Measurements from ENCODE around the gene ACAP2. TPM values are rescaled to one million over a fixed set of nuclear protein-coding genes. Genes with fewer than 3 reads are reported as not detected.

The ACAP2 gene
- polyA plus RNA-seq, 1 donor from 2014 or later: 88.7 TPM

DNA sequence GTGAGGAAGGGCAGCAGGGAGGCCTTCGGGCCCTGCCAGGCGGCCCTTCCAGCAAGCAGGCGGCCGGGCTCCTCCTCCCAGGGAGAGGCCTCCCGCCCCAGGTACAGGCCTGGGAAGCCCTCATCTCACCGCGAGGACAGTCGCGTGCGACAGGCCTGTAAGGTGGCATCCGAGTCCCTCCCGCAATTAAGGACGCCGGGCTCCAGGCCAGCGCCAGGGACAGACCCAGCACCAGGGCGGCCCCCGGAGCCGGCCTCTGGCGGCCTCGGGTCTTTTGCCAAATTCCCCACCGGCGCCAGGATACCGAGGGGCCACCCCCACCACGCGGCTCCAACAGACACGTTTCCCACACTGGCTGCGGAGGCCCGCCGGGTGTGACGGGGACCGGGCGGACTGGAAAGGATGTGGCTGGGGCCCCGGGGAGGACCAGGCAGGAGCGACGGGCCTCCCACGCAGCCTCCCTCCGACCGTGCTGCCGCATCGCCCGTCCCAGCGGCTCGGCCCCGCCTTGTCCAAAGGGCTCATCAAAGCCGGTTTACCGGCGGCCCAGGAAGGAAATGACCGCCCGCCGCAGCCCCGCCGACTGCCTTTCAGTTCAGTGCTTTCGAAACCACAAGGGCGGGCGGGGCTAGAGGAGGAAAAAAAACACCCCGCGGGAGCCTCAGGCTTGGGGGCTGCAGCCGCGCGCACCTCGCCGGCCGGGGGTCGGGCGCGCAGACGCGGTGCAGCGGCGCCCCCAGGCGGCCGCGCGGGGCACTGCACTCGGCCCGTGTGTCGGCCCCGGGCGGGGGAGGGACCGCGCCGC, 183.1 kb downstream of the ACAP2 start:
- TF ChIP-seq EP300 (conservative IDR thresholded peaks at IDR 0.05; ENCODE audit: poor library complexity, severe bottlenecking): peak; percentile 43
- no peak for TF ChIP-seq REST (IDR thresholded peaks at IDR 0.05; ENCODE audit: borderline replicate concordance)
- TF ChIP-seq RAD21 (conservative IDR thresholded peaks at IDR 0.05): peak; percentile 98
- peak; percentile 97 for TF ChIP-seq SMC3 (conservative IDR thresholded peaks at IDR 0.05; ENCODE audit: poor library complexity)
- peak; percentile 59 for TF ChIP-seq MXI1 (conservative IDR thresholded peaks at IDR 0.05; ENCODE audit: poor library complexity, severe bottlenecking)
- TF ChIP-seq POLR2AphosphoS5 (IDR thresholded peaks at IDR 0.05): peak; percentile 47
- TF ChIP-seq, protein P1, sequence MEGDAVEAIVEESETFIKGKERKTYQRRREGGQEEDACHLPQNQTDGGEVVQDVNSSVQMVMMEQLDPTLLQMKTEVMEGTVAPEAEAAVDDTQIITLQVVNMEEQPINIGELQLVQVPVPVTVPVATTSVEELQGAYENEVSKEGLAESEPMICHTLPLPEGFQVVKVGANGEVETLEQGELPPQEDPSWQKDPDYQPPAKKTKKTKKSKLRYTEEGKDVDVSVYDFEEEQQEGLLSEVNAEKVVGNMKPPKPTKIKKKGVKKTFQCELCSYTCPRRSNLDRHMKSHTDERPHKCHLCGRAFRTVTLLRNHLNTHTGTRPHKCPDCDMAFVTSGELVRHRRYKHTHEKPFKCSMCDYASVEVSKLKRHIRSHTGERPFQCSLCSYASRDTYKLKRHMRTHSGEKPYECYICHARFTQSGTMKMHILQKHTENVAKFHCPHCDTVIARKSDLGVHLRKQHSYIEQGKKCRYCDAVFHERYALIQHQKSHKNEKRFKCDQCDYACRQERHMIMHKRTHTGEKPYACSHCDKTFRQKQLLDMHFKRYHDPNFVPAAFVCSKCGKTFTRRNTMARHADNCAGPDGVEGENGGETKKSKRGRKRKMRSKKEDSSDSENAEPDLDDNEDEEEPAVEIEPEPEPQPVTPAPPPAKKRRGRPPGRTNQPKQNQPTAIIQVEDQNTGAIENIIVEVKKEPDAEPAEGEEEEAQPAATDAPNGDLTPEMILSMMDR (IDR thresholded peaks at IDR 0.05; ENCODE audit: poor library complexity, severe bottlenecking): peak; percentile 96
- TF ChIP-seq EZH2 (IDR thresholded peaks at IDR 0.05; ENCODE audit: borderline replicate concordance, insufficient read depth, low read length, poor library complexity, severe bottlenecking): no peak
- no peak for TF ChIP-seq TAF1 (IDR thresholded peaks at IDR 0.05; ENCODE audit: low read depth)
- Histone ChIP-seq H3K27me3 (ENCODE audit: insufficient read depth, low read depth, low read length) (no peaks in the 10 kb centered on the region), H3K9ac (ENCODE audit: low read length) (peak overlapping the region; percentile 80), H4K20me1 (ENCODE audit: insufficient read depth) (no peaks in the 10 kb centered on the region), H3K4me2 (ENCODE audit: low read length) (peak overlapping the region; percentile 44), H2AFZ (ENCODE audit: low read depth, low read length) (peak overlapping the region; percentile 51), H3K4me3 (ENCODE audit: low read length) (peak overlapping the region; percentile 78), H3K79me2 (replicated peaks; ENCODE audit: insufficient read depth, low read length) (peaks cover 4% of the 10 kb centered on the region), H3F3A (ENCODE audit: insufficient read depth, low read length, poor library complexity, severe bottlenecking) (no peaks in the 10 kb centered on the region), H3K27ac (ENCODE audit: low read length) (peak overlapping the region; percentile 51), H3K9me2 (ENCODE audit: insufficient read depth, low read length) (no peaks in the 10 kb centered on the region), H3K9me3 (ENCODE audit: low read length) (no peaks in the 10 kb centered on the region), H3K36me3 (ENCODE audit: insufficient read depth, low read length) (no peaks in the 10 kb centered on the region)

DNA sequence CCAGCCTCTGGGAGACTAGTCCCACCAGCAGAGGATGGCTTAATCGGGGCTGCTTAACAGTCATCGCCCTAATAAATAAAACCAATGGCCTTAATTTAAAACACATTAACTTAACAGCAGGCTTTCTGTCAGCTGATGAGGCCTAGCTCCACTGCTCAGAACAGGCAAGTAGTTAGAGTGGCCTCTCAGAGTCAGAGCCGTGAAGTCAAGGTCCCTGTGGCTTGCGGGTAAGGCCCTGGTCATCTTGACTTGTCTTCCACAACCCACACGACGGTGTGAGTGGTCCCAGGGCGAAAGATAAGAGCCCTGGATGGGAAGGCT, 183.7 kb downstream of the ACAP2 start:
- Histone ChIP-seq H3K4me2 (ENCODE audit: low read length) (peak overlapping the region; percentile 44), H3K9ac (ENCODE audit: low read length) (peak overlapping the region; percentile 80), H3K36me3 (ENCODE audit: insufficient read depth, low read length) (no peaks in the 10 kb centered on the region), H3K4me3 (ENCODE audit: low read length) (peak overlapping the region; percentile 78), H3K27me3 (ENCODE audit: insufficient read depth, low read depth, low read length) (no peaks in the 10 kb centered on the region), H4K20me1 (ENCODE audit: insufficient read depth) (no peaks in the 10 kb centered on the region), H3K9me2 (ENCODE audit: insufficient read depth, low read length) (no peaks in the 10 kb centered on the region), H3K79me2 (replicated peaks; ENCODE audit: insufficient read depth, low read length) (peaks cover 4% of the 10 kb centered on the region), H3K9me3 (ENCODE audit: low read length) (no peaks in the 10 kb centered on the region), H3F3A (ENCODE audit: insufficient read depth, low read length, poor library complexity, severe bottlenecking) (no peaks in the 10 kb centered on the region), H3K27ac (ENCODE audit: low read length) (peak overlapping the region; percentile 51), H2AFZ (ENCODE audit: low read depth, low read length) (no peak overlapping the region)
- TF ChIP-seq SMC3 (conservative IDR thresholded peaks at IDR 0.05; ENCODE audit: poor library complexity) (no peak), TAF1 (IDR thresholded peaks at IDR 0.05; ENCODE audit: low read depth) (no peak), RAD21 (conservative IDR thresholded peaks at IDR 0.05) (no peak), MXI1 (conservative IDR thresholded peaks at IDR 0.05; ENCODE audit: poor library complexity, severe bottlenecking) (no peak), EP300 (conservative IDR thresholded peaks at IDR 0.05; ENCODE audit: poor library complexity, severe bottlenecking) (no peak), EZH2 (IDR thresholded peaks at IDR 0.05; ENCODE audit: borderline replicate concordance, insufficient read depth, low read length, poor library complexity, severe bottlenecking) (no peak), REST (IDR thresholded peaks at IDR 0.05; ENCODE audit: borderline replicate concordance) (no peak)
